Activated B cell treated with CpG ODN at 0.5 μM for 24 hours (primary cell): ENCODE data around the gene INMT. TPM values are rescaled to one million over a fixed set of nuclear protein-coding genes. Genes with fewer than 3 reads are reported as not detected.

Experiments used
- ATAC-seq: fragments of 200-7000 bp; cut with Tn5 transposase; one replicate; pipeline ENCODE4 v1.10.0; 2021; ENCODE audit warnings: low read depth, mild to moderate bottlenecking, moderate library complexity
- CTCF ChIA-PET: fragments of 350-600 bp; sonication (Branson Sonifier 250); formaldehyde crosslinking; loops from one replicate; lab custom pipeline; 2021; ENCODE audit warnings: antibody characterized with exemption; lab: Charles Lee
- POLR2A ChIA-PET: fragments of 350-600 bp; sonication (Branson Sonifier 250); formaldehyde crosslinking; loops from one replicate; lab custom pipeline; 2021; ENCODE audit warnings: antibody characterized with exemption; lab: Charles Lee
- DNase-seq: peaks from one replicate; pipeline ENCODE4 v3.0.0; 2022
- H3K27ac Mint-ChIP-seq: one replicate; pipeline ENCODE4 v1.8.0; 2020; ENCODE audit warnings: mixed read lengths
- H3K27me3 Mint-ChIP-seq: one replicate; pipeline ENCODE4 v1.8.0; 2021; ENCODE audit warnings: mixed read lengths
- H3K36me3 Mint-ChIP-seq: one replicate; pipeline ENCODE4 v1.8.0; 2021; ENCODE audit warnings: low read depth, mixed read lengths
- H3K4me1 Mint-ChIP-seq: one replicate; pipeline ENCODE4 v1.8.0; 2021; ENCODE audit warnings: mixed read lengths
- H3K4me3 Mint-ChIP-seq: one replicate; pipeline ENCODE4 v1.8.0; 2020; ENCODE audit warnings: mild to moderate bottlenecking, mixed read lengths
- H3K9me3 Mint-ChIP-seq: one replicate; pipeline ENCODE4 v1.8.0; 2020; ENCODE audit warnings: mixed read lengths
- intact Hi-C: fragments of 100-400 bp; cut with micrococcal nuclease; formaldehyde crosslinking; loops from one replicate; pipeline ENCODE4 v1.15.1; 2024
- total RNA-seq: library from RNA; stranded (reverse); gene quantifications from 2 replicates; pipeline ENCODE4 v1.2.3, GENCODE V29; 2022
- TF ChIP-seq, protein P1 (sequence below): fragments of 200-600 bp; IDR thresholded peaks from one replicate; pipeline ENCODE4 v1.8.0; 2022; ENCODE audit warnings: antibody characterized with exemption, mild to moderate bottlenecking

INMT gene
- total RNA-seq, 1 donor from 2014 or later: 0.11 TPM

- CTCF ChIA-PET: no interaction called here
- no peak overlapping the region for H3K4me3 Mint-ChIP-seq
- TF ChIP-seq, protein P1, sequence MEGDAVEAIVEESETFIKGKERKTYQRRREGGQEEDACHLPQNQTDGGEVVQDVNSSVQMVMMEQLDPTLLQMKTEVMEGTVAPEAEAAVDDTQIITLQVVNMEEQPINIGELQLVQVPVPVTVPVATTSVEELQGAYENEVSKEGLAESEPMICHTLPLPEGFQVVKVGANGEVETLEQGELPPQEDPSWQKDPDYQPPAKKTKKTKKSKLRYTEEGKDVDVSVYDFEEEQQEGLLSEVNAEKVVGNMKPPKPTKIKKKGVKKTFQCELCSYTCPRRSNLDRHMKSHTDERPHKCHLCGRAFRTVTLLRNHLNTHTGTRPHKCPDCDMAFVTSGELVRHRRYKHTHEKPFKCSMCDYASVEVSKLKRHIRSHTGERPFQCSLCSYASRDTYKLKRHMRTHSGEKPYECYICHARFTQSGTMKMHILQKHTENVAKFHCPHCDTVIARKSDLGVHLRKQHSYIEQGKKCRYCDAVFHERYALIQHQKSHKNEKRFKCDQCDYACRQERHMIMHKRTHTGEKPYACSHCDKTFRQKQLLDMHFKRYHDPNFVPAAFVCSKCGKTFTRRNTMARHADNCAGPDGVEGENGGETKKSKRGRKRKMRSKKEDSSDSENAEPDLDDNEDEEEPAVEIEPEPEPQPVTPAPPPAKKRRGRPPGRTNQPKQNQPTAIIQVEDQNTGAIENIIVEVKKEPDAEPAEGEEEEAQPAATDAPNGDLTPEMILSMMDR: no peak
- no peaks in the 10 kb centered on the region for H3K4me1 Mint-ChIP-seq
- POLR2A ChIA-PET: no interaction called here
- intact Hi-C loops: loop anchor here (10.0 kb wide), 1 partner anchor 829 kb away; no protein-coding TSS in a partner anchor
- H3K36me3 Mint-ChIP-seq: no peaks in the 10 kb centered on the region
- no peak overlapping the region for H3K27ac Mint-ChIP-seq
- no peaks in the 10 kb centered on the region for H3K9me3 Mint-ChIP-seq
- no peaks in the 10 kb centered on the region for H3K27me3 Mint-ChIP-seq
- DNase-seq (no peak), ATAC-seq (no peak)
These were observed 54.0 kb downstream of the INMT start for GRCh38 chr7:30805931-30806330.

Other genes starting within 250 kb of the INMT start
- gene GGCT, start 247.3 kb upstream of the INMT start, total RNA-seq: 22.7 and 24.4 TPM in 2 replicates
- gene GARS1, start 157.3 kb upstream of the INMT start, total RNA-seq: 197 and 214 TPM in 2 replicates
- gene CRHR2, start 69.7 kb upstream of the INMT start, total RNA-seq: not detected in 2 replicates
- gene MINDY4, start 19.3 kb downstream of the INMT start, total RNA-seq: 1.2 and 1.3 TPM in 2 replicates
- gene AQP1, start 159.7 kb downstream of the INMT start, total RNA-seq: 0.44 TPM in 1 of 2 replicates, not detected in the other
- not detected in 2 replicates for gene GHRHR, start 211.8 kb downstream of the INMT start, total RNA-seq